ENCODE measurements around the gene ANKS4B.
"Not testable (repeated sequence)": the region's sequence is repeated elsewhere in the genome, so short reads cannot be mapped to it uniquely, and the experiment has no call there.

The ANKS4B gene

GRCh38 chr16:21233521-21234150 is at the start of gene ANKS4B:
Gene ANKS4B, plus strand, starts transcription at chr16:21233699. Its CDS starts 39 bp downstream, at chr16:21233738.
- DNase-seq: no peak
- in situ Hi-C loops (cut with MboI; ENCODE audit: low pct_unique_long_range_greater_than_20kb, low sequenced_read_pairs): no loop called here

- in situ Hi-C loops (cut with MboI; ENCODE audit: low pct_unique_long_range_greater_than_20kb, low sequenced_read_pairs): loop anchor here (25.0 kb wide), 1 partner anchor 403 kb away; the partner anchor contains the start of gene METTL9
- DNase-seq: no peak
Observed at GRCh38 chr16:21183995-21184394, 49.5 kb upstream of the ANKS4B start.

GRCh38 chr16:21184834-21185233 is 48.7 kb upstream of the ANKS4B start:
- peak; percentile 37 for DNase-seq
- in situ Hi-C loops (cut with MboI; ENCODE audit: low pct_unique_long_range_greater_than_20kb, low sequenced_read_pairs): loop anchor here (25.0 kb wide), 1 partner anchor 402 kb away; the partner anchor contains the start of gene METTL9

- no peak for DNase-seq
- in situ Hi-C loops (cut with MboI; ENCODE audit: low pct_unique_long_range_greater_than_20kb, low sequenced_read_pairs): loop anchor here (25.0 kb wide), 1 partner anchor 402 kb away; the partner anchor contains the start of gene METTL9
Observed at GRCh38 chr16:21185659-21186325, 47.7 kb upstream of the ANKS4B start.

GRCh38 chr16:21186326-21186691 is 47.2 kb upstream of the ANKS4B start:
- in situ Hi-C loops (cut with MboI; ENCODE audit: low pct_unique_long_range_greater_than_20kb, low sequenced_read_pairs): loop anchor here (25.0 kb wide), 1 partner anchor 401 kb away; the partner anchor contains the start of gene METTL9
- no peak for DNase-seq

GRCh38 chr16:21189311-21189710 is 44.2 kb upstream of the ANKS4B start:
- DNase-seq: no peak
- in situ Hi-C loops (cut with MboI; ENCODE audit: low pct_unique_long_range_greater_than_20kb, low sequenced_read_pairs): loop anchor here (25.0 kb wide), 1 partner anchor 398 kb away; the partner anchor contains the start of gene METTL9

GRCh38 chr16:21190013-21190412 is 43.5 kb upstream of the ANKS4B start:
- in situ Hi-C loops (cut with MboI; ENCODE audit: low pct_unique_long_range_greater_than_20kb, low sequenced_read_pairs): loop anchor here (25.0 kb wide), 1 partner anchor 397 kb away; the partner anchor contains the start of gene METTL9
- DNase-seq: no peak

- in situ Hi-C loops (cut with MboI; ENCODE audit: low pct_unique_long_range_greater_than_20kb, low sequenced_read_pairs): loop anchor here (25.0 kb wide), 1 partner anchor 397 kb away; the partner anchor contains the start of gene METTL9
- no peak for DNase-seq
Observed at GRCh38 chr16:21190599-21190998, 42.9 kb upstream of the ANKS4B start.

GRCh38 chr16:21192991-21193390 is 40.5 kb upstream of the ANKS4B start:
- in situ Hi-C loops (cut with MboI; ENCODE audit: low pct_unique_long_range_greater_than_20kb, low sequenced_read_pairs): loop anchor here (25.0 kb wide), 1 partner anchor 394 kb away; the partner anchor contains the start of gene METTL9

GRCh38 chr16:21194771-21195301 is 38.7 kb upstream of the ANKS4B start:
- DNase-seq: no peak
- in situ Hi-C loops (cut with MboI; ENCODE audit: low pct_unique_long_range_greater_than_20kb, low sequenced_read_pairs): loop anchor here (25.0 kb wide), 1 partner anchor 392 kb away; the partner anchor contains the start of gene METTL9

More at GRCh38 chr16:21192991-21193390, 40.5 kb upstream of the ANKS4B start:
- no peak for DNase-seq

- in situ Hi-C loops (cut with MboI; ENCODE audit: low pct_unique_long_range_greater_than_20kb, low sequenced_read_pairs): loop anchor here (25.0 kb wide), 1 partner anchor 392 kb away; the partner anchor contains the start of gene METTL9
Observed at GRCh38 chr16:21195330-21195729, 38.2 kb upstream of the ANKS4B start.

GRCh38 chr16:21197112-21197511 is 36.4 kb upstream of the ANKS4B start:
- DNase-seq: peak; percentile 63
- in situ Hi-C loops (cut with MboI; ENCODE audit: low pct_unique_long_range_greater_than_20kb, low sequenced_read_pairs): loop anchor here (25.0 kb wide), 1 partner anchor 390 kb away; the partner anchor contains the start of gene METTL9

More at GRCh38 chr16:21195330-21195729, 38.2 kb upstream of the ANKS4B start:
- not testable (repeated sequence) for DNase-seq

GRCh38 chr16:21197621-21198020 is 35.9 kb upstream of the ANKS4B start:
- DNase-seq: no peak
- in situ Hi-C loops (cut with MboI; ENCODE audit: low pct_unique_long_range_greater_than_20kb, low sequenced_read_pairs): loop anchor here (25.0 kb wide), 1 partner anchor 390 kb away; the partner anchor contains the start of gene METTL9

GRCh38 chr16:21199607-21200218 is 33.8 kb upstream of the ANKS4B start:
- DNase-seq: no peak
- in situ Hi-C loops (cut with MboI; ENCODE audit: low pct_unique_long_range_greater_than_20kb, low sequenced_read_pairs): loop anchor here (25.0 kb wide), 1 partner anchor 388 kb away; the partner anchor contains the start of gene METTL9

GRCh38 chr16:21203155-21203797 is 30.2 kb upstream of the ANKS4B start:
- in situ Hi-C loops (cut with MboI; ENCODE audit: low pct_unique_long_range_greater_than_20kb, low sequenced_read_pairs): no loop called here
- DNase-seq: no peak

GRCh38 chr16:21205303-21205702 is 28.2 kb upstream of the ANKS4B start:
- in situ Hi-C loops (cut with MboI; ENCODE audit: low pct_unique_long_range_greater_than_20kb, low sequenced_read_pairs): no loop called here
- no peak for DNase-seq

GRCh38 chr16:21206550-21206949 is 26.9 kb upstream of the ANKS4B start:
- in situ Hi-C loops (cut with MboI; ENCODE audit: low pct_unique_long_range_greater_than_20kb, low sequenced_read_pairs): no loop called here

GRCh38 chr16:21208446-21209230 is 24.9 kb upstream of the ANKS4B start:
- no peak for DNase-seq
- in situ Hi-C loops (cut with MboI; ENCODE audit: low pct_unique_long_range_greater_than_20kb, low sequenced_read_pairs): no loop called here

More at GRCh38 chr16:21206550-21206949, 26.9 kb upstream of the ANKS4B start:
- DNase-seq: no peak

Data from KBM-7 (cell line).